HG02759 (cell line): ENCODE measurements around the gene NFAM1.
A peak's percentile ranks its signal among the peaks of the same experiment; 100 is the strongest.

Source experiments
- ATAC-seq: cut with Tn5 transposase; IDR thresholded peaks from one replicate; pipeline ENCODE4 v1.9.1; 2021; ENCODE audit warnings: mild to moderate bottlenecking, moderate library complexity; ENCODE audit not compliant: unreplicated experiment

The NFAM1 gene

DNA sequence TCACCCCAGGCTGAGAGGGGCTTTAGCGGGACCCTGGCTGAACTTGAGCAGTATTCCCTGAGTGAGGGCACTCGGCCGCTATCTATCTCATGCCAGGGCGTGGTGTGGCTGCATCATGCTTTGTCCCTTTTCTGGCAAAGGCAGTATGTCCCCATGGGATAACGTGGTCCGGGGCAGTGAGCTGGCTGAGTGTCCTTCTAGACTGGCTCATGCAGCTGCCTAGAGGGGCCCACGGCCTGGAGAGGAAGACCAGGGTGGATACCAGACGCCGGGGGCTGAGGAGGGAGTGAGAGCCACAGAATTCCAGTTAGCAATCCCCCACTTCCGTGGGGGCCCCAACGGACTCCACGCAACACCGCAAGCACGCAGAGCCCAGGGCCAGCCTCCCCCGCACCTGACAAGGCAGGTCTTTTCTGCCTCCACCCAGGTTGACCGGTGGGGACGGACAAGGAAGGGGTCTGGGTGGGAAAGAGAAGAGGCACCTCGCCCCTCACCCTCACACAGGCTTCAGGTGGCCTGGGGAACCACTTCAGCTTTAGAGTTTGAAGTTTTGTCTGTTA, 15.5 kb downstream of the NFAM1 start:
- ATAC-seq = no peak

DNA sequence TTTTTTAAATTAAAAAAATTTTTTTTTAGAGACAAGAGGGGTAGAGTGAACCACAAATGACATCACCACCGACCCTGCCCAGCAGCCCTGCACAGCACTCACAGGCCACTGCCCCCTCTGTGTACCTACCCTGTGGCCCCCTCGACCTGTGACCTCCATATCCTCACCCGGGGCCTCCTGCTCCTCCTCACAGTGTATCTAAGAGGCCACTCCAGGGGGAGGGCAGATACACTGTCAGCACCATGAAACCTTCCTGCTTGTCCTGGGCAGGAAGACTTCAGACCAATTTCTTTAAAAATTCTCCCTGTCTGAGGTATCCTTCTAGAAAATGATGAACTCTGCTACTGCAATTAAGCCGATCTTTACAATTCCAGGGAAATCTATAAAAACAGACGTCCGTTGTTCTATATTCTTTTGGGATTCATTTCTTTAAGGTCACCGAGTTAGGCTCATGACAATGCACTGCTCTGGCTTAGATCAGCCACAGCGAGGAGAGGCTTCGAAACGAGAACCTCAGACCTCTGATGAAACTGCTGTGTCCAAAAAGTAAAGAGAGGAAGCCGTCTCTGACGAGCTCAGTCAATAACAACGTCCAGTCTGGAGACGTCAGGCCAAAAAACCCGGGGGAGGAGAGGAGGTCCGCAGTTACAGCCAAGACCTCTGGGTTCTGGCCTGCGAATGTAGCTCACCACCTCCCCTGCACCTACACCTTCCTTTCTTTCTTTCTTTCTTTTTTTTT, 17.5 kb downstream of the NFAM1 start:
- ATAC-seq = no peak

GRCh38 chr22:42414021-42414420, 18.2 kb downstream of the NFAM1 start:
- ATAC-seq = no peak

- ATAC-seq = no peak
Observed at GRCh38 chr22:42412744-42413333, 19.4 kb downstream of the NFAM1 start.

DNA sequence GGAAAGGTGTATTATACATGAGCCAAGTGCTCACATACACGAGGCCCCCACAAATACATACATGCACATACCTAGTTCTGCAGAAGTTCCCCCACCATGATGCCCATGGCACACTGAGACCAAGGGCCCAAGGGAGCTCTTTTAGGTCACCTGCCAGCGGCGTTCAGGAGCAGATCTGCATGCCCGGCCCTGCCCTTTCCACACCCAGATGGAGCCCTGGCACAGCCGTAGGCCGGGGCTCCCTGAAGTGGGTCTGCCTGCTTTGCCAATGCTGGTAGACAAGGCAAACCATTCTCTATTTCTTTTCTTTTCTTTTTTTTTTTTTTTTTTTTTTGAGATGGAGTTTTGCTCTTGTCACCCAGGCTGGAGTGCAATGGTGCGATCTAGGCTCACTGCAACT, 21.5 kb downstream of the NFAM1 start:
- ATAC-seq = no peak

DNA sequence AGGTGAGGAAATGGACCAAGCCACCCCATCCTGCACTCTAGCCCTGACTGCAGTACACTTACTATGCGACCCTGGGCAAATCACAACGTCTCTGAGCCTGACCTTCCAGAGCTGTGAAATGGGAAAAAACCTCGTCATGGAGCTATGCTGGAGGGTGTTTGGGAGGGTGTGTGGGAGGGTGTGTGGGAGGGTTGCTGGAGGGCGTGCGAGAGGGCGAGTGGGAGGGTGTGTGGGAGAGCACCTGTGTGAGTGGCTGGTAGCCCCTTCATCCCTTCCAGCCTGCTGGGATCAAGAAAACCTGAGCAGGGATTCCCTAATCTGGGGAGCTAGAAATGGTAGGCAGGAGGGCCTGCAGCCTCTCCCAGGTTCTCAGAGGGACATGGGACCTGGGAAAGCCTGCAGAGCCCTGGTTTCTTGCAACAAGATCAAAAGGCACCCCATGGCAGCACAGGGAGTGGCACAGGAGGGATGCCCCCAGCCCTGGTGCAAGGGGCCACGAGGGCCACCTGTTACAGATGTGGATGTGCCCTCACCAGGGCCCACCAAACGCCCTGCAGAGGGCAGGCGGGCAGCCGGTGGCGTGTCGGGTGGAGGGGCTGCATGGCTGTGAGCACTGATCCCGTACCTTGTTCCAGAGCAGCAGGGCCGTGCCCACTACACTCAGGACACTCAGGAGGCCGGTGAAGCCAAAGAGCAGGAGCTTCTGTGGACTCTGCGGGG, 23.2 kb downstream of the NFAM1 start:
- ATAC-seq = no peak

GRCh38 chr22:42408276-42408675, 23.9 kb downstream of the NFAM1 start:
- no peak for ATAC-seq

DNA sequence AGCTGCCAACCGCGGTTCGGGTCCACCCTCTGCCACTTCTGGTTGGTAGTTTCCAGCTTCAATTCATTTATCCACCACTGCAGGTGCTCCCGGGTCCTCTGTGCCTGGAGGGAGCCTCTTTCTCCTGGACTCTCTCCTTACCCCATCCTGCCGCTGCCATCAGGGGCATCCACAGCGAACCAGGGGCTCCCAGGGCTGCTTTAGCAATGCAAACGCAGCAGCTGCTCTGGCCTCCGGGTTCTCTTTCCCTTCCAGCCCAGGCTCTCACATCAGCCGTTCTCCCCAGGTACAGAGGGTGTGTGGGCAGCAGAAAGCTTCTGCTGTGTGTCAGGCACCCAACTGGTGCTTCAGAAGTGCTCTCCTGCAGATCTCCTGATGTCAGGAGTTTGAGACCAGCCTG, 27.9 kb downstream of the NFAM1 start:
- ATAC-seq = no peak

DNA sequence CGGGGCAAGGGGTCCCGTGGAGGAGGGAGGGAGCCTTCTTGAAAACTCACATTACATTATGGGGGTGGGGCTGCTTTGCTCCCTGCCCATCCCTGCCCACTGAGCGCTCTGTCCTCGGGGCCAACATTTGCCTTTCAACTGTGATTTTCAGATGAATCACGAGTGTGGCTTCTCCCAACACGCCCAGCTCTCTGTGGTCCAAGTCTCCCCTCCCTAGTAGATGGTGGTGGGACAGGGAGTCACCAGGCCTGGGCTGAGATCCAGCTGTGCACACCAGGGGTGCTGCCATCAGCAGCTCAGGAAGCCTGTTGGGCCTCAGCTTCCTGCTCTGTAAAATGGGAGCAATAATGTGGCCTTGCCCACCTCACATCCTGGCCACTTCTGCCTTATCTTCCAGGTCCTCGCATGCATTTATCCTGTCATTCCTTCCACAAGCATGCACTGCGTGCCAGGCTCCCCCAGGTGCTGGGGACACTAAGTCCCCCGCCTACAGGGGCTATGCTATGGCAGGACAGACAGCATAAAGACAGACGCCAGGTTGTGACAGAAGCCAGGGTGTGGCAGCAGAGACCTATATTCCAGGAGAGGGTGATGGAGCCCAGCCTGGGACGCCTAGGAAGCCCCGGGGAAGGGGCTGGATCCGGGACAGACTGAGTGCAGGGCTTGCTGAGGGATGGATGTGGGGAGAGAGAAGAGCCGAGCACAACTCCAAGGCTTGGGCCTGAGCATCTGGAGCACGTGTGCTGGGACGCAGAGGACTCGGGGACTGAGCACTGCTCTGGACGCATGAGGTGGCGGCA, 30.5 kb downstream of the NFAM1 start:
- no peak for ATAC-seq

- ATAC-seq = no peak
Observed at GRCh38 chr22:42400811-42401534, 31.2 kb downstream of the NFAM1 start.

DNA sequence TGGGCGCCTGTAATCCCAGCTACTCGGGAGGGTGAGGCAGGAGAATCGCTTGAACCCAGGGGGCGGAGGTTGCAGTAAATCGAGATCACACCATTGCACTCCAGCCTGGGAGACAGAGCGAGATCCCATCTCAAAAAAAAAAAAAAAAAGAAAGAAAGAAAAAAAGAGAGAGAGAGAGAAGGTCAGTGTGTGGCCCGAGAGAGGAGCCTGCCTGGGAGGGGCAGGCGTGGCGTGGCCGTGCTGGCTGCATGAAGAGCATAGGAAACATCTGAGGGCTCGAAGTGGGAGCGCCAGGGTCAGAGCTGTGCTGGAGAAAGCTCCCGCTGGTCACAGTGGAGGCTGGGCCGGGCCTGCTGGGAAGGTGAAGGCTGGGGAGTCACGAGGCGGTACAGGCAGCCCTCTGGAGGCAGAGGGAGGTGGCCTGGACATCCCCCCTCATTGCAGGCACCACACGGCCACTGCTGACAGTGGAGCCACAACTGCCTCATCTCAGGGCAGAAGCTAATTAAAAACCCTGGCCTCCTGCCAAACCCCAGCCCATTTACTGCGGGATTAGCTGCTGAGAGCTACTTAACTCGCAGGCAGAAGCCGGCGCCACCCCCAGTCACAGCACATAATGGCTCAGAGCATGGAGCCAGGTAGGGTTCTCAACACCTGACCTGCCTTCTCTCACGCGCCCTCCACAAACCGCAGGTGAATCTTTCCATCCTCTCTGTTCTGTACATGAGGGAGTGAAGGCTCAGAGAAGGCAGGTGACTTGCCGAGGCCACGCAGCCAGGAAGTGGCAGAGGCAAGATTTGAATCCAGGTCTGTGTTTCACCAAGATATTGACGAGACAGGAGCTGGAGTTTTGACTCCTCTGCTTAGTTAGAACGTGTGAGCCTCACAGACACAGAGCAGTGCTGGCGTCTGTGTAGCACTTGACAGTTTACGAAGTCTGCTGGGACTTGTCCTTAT, 32.6 kb downstream of the NFAM1 start:
- no peak for ATAC-seq

- ATAC-seq = peak; percentile 67
Observed at GRCh38 chr22:42397332-42398249, 34.6 kb downstream of the NFAM1 start.

GRCh38 chr22:42396621-42397331, 35.4 kb downstream of the NFAM1 start:
- ATAC-seq = peak; percentile 49

- no peak for ATAC-seq
Observed at GRCh38 chr22:42389143-42389542, 43.1 kb downstream of the NFAM1 start.

- no peak for ATAC-seq
Observed at GRCh38 chr22:42388130-42388797, 43.9 kb downstream of the NFAM1 start.

DNA sequence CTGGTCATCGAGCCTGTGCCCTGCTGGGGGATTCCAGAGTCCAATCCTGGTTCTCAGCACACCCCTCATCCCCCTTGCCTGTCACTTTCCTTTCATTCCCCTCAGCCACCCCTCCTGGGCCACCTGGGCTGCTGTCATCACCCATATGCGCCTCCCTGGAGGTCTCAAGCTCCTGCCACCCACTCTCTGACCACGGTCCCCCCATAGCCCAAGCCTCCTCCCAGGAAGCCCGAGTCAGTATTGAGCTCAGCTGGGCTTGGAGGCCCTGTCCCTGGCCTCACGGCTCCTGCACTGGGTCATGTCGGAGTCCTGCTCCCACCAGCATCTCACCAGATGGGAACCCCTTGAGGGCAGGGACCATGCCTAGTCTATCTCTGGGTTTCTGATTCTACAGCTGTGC, 44.6 kb downstream of the NFAM1 start:
- ATAC-seq = no peak

DNA sequence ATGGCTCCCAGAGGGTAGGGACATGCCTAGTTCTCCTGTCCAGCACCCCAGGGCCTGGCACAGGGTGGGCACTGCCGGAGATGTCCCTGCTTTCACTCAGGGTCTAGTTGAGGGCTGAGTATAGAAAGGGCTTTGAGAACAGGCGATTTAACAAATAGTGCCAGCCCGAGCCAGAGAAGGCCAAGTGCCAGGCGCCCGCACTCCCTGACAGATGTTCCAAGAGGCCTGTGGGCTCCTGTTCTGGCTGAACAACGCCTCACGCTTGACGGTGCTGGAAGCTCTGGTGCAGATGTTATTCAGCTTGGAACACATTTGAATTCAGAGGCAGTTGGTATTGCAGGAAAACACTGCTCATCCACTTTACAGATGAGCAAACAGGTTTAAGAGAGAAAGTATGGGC, 46.5 kb downstream of the NFAM1 start:
- ATAC-seq = no peak
